ENCODE results near the gene PDE4D. TPM values are rescaled to one million over a fixed set of nuclear protein-coding genes. Genes with fewer than 3 reads are reported as not detected.

PDE4D gene
- total and polyA plus RNA-seq, 2 donors (not counting 1 experiment from before 2014, with no cell fraction given) = 14.9 to 171 TPM

GRCh38 chr5:59746241-59746765 is 147.2 kb downstream of the PDE4D start:
- Mint-ChIP-seq H3K4me1 (peaks cover 27% of the 10 kb centered on the region), H3K27me3 (no peaks in the 10 kb centered on the region), H3K4me3 (no peak overlapping the region), H3K9me3 (ENCODE audit: insufficient read depth) (no peaks in the 10 kb centered on the region), H3K27ac (no peak overlapping the region)
- Histone ChIP-seq H4K20me1 (ENCODE audit: control insufficient read depth, insufficient read depth, low read length, poor library complexity, severe bottlenecking) (no peaks in the 10 kb centered on the region), H3K4me3 (ENCODE audit: control extremely low read depth in 1 of 5, extremely low read depth in 1 of 5, insufficient read depth in 1 of 5, low read depth in 2 of 5, low read length in 4 of 5) (no peak overlapping the region), H3K36me3 (replicated peaks in 1 of 2; ENCODE audit: control extremely low read depth in 1 of 2, control insufficient read depth in 1 of 2, extremely low read depth in 1 of 2, insufficient read depth in 2 of 2, low read length in 1 of 2) (no peaks in the 10 kb centered on the region), H3K9me3 (ENCODE audit: control extremely low read depth in 1 of 3, control insufficient read depth in 2 of 3, insufficient read depth in 1 of 3, low read length in 2 of 3) (no peaks in the 10 kb centered on the region), H3K27ac (ENCODE audit: low read length in 2 of 2) (no peak overlapping the region), H3K9ac (ENCODE audit: low read length) (no peak overlapping the region), H3K27me3 (replicated peaks in 1 of 4; ENCODE audit: control extremely low read depth in 1 of 4, control insufficient read depth in 3 of 4, insufficient read depth in 4 of 4, low read length in 3 of 4) (no peaks in the 10 kb centered on the region), H2AFZ (ENCODE audit: insufficient read depth, low read depth, low read length, poor library complexity, severe bottlenecking) (no peak overlapping the region), H3K4me2 (replicated peaks; ENCODE audit: low read depth, low read length, poor library complexity, severe bottlenecking) (no peak overlapping the region), H3K79me2 (ENCODE audit: control insufficient read depth, insufficient read depth, low read length) (peaks cover 16% of the 10 kb centered on the region), H3K4me1 (ENCODE audit: control insufficient read depth in 2 of 2, insufficient read depth in 2 of 2, low read length in 2 of 2) (no peaks in the 10 kb centered on the region)
- ATAC-seq (ENCODE audit: low read depth) (no peak), DNase-seq (no peak)
- ChIA-PET POLR2A (no interaction called here), CTCF (no interaction called here)
- TF ChIP-seq EZH2 (IDR thresholded peaks at IDR 0.05; ENCODE audit: borderline replicate concordance, insufficient read depth, low read depth, low read length, poor library complexity, severe bottlenecking) = no peak
- TF ChIP-seq, protein P1, sequence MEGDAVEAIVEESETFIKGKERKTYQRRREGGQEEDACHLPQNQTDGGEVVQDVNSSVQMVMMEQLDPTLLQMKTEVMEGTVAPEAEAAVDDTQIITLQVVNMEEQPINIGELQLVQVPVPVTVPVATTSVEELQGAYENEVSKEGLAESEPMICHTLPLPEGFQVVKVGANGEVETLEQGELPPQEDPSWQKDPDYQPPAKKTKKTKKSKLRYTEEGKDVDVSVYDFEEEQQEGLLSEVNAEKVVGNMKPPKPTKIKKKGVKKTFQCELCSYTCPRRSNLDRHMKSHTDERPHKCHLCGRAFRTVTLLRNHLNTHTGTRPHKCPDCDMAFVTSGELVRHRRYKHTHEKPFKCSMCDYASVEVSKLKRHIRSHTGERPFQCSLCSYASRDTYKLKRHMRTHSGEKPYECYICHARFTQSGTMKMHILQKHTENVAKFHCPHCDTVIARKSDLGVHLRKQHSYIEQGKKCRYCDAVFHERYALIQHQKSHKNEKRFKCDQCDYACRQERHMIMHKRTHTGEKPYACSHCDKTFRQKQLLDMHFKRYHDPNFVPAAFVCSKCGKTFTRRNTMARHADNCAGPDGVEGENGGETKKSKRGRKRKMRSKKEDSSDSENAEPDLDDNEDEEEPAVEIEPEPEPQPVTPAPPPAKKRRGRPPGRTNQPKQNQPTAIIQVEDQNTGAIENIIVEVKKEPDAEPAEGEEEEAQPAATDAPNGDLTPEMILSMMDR (IDR thresholded peaks at IDR 0.05) = no peak
- intact Hi-C loops (cut with micrococcal nuclease) = no loop called here
- 99% methylated on average over 6 of the region's 7 CpGs for WGBS (ENCODE audit: insufficient coverage)

DNA sequence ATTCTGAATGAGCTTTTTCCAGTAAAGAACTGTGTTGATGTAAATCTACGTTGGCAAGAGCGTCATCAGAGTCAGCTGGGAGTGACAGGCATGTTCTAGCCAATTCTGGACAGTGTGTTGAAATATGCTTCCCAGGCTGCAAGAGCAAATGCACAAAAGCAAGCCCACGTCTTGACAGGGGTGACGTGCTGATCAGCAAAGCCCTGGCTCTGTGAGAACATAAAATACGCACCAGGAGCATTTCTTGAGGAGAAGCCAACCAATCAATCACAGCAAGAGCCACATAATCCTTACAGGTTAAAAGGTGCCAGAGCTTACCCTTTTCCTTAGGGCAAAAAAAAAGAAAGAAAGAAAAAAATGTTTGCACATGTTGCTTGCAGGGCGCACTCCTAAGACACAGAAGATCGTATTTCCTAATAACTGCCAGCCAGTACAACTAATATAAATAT is 148.1 kb downstream of the PDE4D start:
- H3K4me1 ChIP-seq (ENCODE audit: control insufficient read depth in 2 of 2, insufficient read depth in 2 of 2, low read length in 2 of 2) = no peaks in the 10 kb centered on the region
- ATAC-seq (ENCODE audit: low read depth) (no peak), DNase-seq (no peak)
- ChIA-PET CTCF (no interaction called here), POLR2A (no interaction called here)
- H3K4me3 ChIP-seq (ENCODE audit: control extremely low read depth in 1 of 5, extremely low read depth in 1 of 5, insufficient read depth in 1 of 5, low read depth in 2 of 5, low read length in 4 of 5) = no peak overlapping the region
- no peak overlapping the region for H3K4me3 Mint-ChIP-seq
- no peak overlapping the region for H3K9ac ChIP-seq (ENCODE audit: low read length)
- no peaks in the 10 kb centered on the region for H4K20me1 ChIP-seq (ENCODE audit: control insufficient read depth, insufficient read depth, low read length, poor library complexity, severe bottlenecking)
- H3K27me3 ChIP-seq (replicated peaks in 1 of 4; ENCODE audit: control extremely low read depth in 1 of 4, control insufficient read depth in 3 of 4, insufficient read depth in 4 of 4, low read length in 3 of 4) = no peaks in the 10 kb centered on the region
- peaks cover 15% of the 10 kb centered on the region for H3K79me2 ChIP-seq (ENCODE audit: control insufficient read depth, insufficient read depth, low read length)
- no peak overlapping the region for H2AFZ ChIP-seq (ENCODE audit: insufficient read depth, low read depth, low read length, poor library complexity, severe bottlenecking)
- 90% methylated on average over 5 of the region's 7 CpGs for WGBS (ENCODE audit: insufficient coverage)
- no peak overlapping the region for H3K27ac Mint-ChIP-seq
- no peak overlapping the region for H3K4me2 ChIP-seq (replicated peaks; ENCODE audit: low read depth, low read length, poor library complexity, severe bottlenecking)
- no peaks in the 10 kb centered on the region for H3K9me3 Mint-ChIP-seq (ENCODE audit: insufficient read depth)
- no peaks in the 10 kb centered on the region for H3K27me3 Mint-ChIP-seq
- H3K36me3 ChIP-seq (replicated peaks in 1 of 2; ENCODE audit: control extremely low read depth in 1 of 2, control insufficient read depth in 1 of 2, extremely low read depth in 1 of 2, insufficient read depth in 2 of 2, low read length in 1 of 2) = no peaks in the 10 kb centered on the region
- H3K4me1 Mint-ChIP-seq = peaks cover 29% of the 10 kb centered on the region
- H3K9me3 ChIP-seq (ENCODE audit: control extremely low read depth in 1 of 3, control insufficient read depth in 2 of 3, insufficient read depth in 1 of 3, low read length in 2 of 3) = no peaks in the 10 kb centered on the region
- TF ChIP-seq, protein P1 (IDR thresholded peaks at IDR 0.05) = no peak
- TF ChIP-seq EZH2 (IDR thresholded peaks at IDR 0.05; ENCODE audit: borderline replicate concordance, insufficient read depth, low read depth, low read length, poor library complexity, severe bottlenecking) = no peak
- no peak overlapping the region for H3K27ac ChIP-seq (ENCODE audit: low read length in 2 of 2)
- intact Hi-C loops (cut with micrococcal nuclease) = no loop called here
